Gastrocnemius medialis (tissue), 4 donors: Measurements from ENCODE around the gene ITGAE.

Source experiments
- CTCF ChIP-seq, 5 experiments: fragments of 450-650 bp in 3 of 5; fragments of 200-600 bp in 2 of 5; sonication (generic) in 2 of 5; IDR thresholded peaks in 4 of 5; conservative IDR thresholded peaks in 1 of 5; 1 replicate in 4 of 5; 2 replicates in 1 of 5; pipeline ENCODE4 v1.5.1; 2016 to 2019; ENCODE audit warnings: antibody characterized with exemption in 5 of 5, mild to moderate bottlenecking in 3 of 5, moderate library complexity in 3 of 5
- POLR2A ChIP-seq, 2 donors: fragments of 450-650 bp; IDR thresholded peaks; one replicate each; pipeline ENCODE4 v1.6.1; 2017; ENCODE audit warnings: antibody characterized with exemption in 2 of 2, mild to moderate bottlenecking in 2 of 2, moderate library complexity in 2 of 2

- no peak for TF ChIP-seq CTCF (IDR thresholded peaks at IDR 0.05 in 4 of 5, conservative IDR thresholded peaks at IDR 0.05 in 1 of 5)
- no peak for TF ChIP-seq POLR2A (IDR thresholded peaks at IDR 0.05)
Observed at GRCh38 chr17:3693141-3693540, 107.8 kb downstream of the ITGAE start.
